BLaER1 treated with 17β-estradiol and CSF1 and Interleukin-3, amounts not matched to agents 10 nM and 100 nM (cell line): ENCODE measurements around the gene TRPM6.

ENCODE experiments used
- H3K27ac ChIP-seq, 11 experiments: shearing (Covaris generic); formaldehyde crosslinking; 2 replicates each; pipeline ENCODE4 v1.8.1; 2022
- H3K27me3 ChIP-seq, 11 experiments: shearing (Covaris generic); formaldehyde crosslinking; 2 replicates each; pipeline ENCODE4 v1.8.1; 2022
- H3K36me3 ChIP-seq, 11 experiments: shearing (Covaris generic); formaldehyde crosslinking; 2 replicates each; pipeline ENCODE4 v1.8.1; 2022
- H3K4me1 ChIP-seq, 10 experiments: shearing (Covaris generic); formaldehyde crosslinking; 2 replicates each; pipeline ENCODE4 v1.8.1; 2022
- H3K4me2 ChIP-seq, 11 experiments: shearing (Covaris generic); formaldehyde crosslinking; 2 replicates each; pipeline ENCODE4 v1.8.1; 2022
- H3K4me3 ChIP-seq, 10 experiments: shearing (Covaris generic); formaldehyde crosslinking; 2 replicates each; pipeline ENCODE4 v1.8.1; 2022
- H3K9ac ChIP-seq, 11 experiments: shearing (Covaris generic); formaldehyde crosslinking; 2 replicates each; pipeline ENCODE4 v1.8.1; 2022
- H3K9me3 ChIP-seq, 11 experiments: shearing (Covaris generic); formaldehyde crosslinking; replicated peaks in 1 of 11; 2 replicates each; pipeline ENCODE4 v1.8.1; 2022
- H4K20me1 ChIP-seq, 11 experiments: shearing (Covaris generic); formaldehyde crosslinking; 2 replicates each; pipeline ENCODE4 v1.8.1; 2022
- Cebpa-rat ChIP-seq, 11 experiments: shearing (Covaris generic); IDR thresholded peaks; 2 replicates each; pipeline ENCODE4 v1.8.1; 2022

The TRPM6 gene, protein sequence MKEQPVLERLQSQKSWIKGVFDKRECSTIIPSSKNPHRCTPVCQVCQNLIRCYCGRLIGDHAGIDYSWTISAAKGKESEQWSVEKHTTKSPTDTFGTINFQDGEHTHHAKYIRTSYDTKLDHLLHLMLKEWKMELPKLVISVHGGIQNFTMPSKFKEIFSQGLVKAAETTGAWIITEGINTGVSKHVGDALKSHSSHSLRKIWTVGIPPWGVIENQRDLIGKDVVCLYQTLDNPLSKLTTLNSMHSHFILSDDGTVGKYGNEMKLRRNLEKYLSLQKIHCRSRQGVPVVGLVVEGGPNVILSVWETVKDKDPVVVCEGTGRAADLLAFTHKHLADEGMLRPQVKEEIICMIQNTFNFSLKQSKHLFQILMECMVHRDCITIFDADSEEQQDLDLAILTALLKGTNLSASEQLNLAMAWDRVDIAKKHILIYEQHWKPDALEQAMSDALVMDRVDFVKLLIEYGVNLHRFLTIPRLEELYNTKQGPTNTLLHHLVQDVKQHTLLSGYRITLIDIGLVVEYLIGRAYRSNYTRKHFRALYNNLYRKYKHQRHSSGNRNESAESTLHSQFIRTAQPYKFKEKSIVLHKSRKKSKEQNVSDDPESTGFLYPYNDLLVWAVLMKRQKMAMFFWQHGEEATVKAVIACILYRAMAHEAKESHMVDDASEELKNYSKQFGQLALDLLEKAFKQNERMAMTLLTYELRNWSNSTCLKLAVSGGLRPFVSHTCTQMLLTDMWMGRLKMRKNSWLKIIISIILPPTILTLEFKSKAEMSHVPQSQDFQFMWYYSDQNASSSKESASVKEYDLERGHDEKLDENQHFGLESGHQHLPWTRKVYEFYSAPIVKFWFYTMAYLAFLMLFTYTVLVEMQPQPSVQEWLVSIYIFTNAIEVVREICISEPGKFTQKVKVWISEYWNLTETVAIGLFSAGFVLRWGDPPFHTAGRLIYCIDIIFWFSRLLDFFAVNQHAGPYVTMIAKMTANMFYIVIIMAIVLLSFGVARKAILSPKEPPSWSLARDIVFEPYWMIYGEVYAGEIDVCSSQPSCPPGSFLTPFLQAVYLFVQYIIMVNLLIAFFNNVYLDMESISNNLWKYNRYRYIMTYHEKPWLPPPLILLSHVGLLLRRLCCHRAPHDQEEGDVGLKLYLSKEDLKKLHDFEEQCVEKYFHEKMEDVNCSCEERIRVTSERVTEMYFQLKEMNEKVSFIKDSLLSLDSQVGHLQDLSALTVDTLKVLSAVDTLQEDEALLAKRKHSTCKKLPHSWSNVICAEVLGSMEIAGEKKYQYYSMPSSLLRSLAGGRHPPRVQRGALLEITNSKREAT (N-terminal part only)

DNA sequence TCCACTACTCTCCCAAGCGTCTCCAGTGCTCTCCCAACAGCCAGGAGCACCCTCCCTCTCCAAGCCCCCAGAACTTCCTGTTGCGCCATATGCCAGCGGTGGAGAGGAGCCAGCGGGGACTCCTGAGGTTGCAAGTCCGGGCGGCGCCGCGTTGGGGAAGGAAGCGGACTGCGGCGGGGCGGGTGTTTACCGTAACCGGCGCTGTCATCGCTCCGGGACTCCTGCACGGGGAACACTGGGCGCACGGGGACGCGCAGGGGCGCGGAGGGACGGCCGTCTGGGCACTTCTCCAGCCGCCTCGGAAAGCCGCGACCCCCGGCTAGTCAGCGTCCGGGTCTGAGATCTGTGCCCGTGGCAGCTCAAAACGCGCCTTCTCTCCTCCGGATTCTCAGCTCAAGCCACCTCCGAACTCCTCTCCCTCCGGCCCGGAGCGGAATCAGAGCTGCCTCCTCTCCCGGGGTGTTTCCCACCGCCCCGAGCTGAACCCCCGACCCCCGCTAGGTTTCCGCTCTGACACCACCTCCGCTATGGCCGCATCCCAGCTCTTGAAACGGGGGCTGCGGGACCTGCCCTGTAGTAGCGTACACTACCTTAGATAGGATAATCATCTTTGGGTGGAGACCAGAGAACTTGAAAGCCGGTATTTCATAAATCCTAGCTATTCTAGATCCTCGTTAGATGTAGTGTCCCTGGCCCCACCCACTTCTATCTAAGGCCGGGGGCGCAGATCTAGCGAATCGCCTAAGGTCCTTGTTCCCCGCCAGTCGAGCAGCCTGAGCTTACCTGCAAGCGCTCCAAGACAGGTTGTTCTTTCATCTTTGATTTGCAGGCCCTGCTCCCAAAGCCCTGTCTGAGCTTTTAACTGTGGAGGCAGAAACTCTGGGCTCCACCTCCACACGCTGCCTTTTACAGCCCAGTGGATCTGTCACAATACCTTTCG is at the start of gene TRPM6:
Gene TRPM6 (minus strand): TSS at position 881 of the 940 bp plus-strand sequence. CDS start 65 bp downstream, at position 816.
- Histone ChIP-seq H4K20me1 (no peaks in the 10 kb centered on the region), H3K4me2 (peak within 1 kb of the TSS; percentile 76 to 97 (median 87)), H3K4me1 (peaks cover 7 to 28% (median 14%) of the 10 kb centered on the region in 10 experiments; a peak in 18 of 20 replicates), H3K9ac (peak within 1 kb of the TSS; percentile 63 to 80 (median 72); a peak in 21 of 22 replicates), H3K9me3 (peaks cover 4 to 9% (median 6%) of the 10 kb centered on the region in 11 experiments; a peak in 9 of 22 replicates), H3K27me3 (peaks cover 0 to 48% (median 14%) of the 10 kb centered on the region in 11 experiments; a peak in 16 of 22 replicates), H3K36me3 (no peaks in the 10 kb centered on the region), H3K4me3 (peak within 1 kb of the TSS; percentile 62 to 76 (median 66)), H3K27ac (peak within 1 kb of the TSS in 10 of 11 experiments; percentile 40 to 77 (median 66); a peak in 19 of 22 replicates)
- peak in 9 of 11 experiments; percentile 34 to 83 (median 55); a peak in 12 of 22 replicates for TF ChIP-seq Cebpa-rat (IDR thresholded peaks at IDR 0.05)

DNA sequence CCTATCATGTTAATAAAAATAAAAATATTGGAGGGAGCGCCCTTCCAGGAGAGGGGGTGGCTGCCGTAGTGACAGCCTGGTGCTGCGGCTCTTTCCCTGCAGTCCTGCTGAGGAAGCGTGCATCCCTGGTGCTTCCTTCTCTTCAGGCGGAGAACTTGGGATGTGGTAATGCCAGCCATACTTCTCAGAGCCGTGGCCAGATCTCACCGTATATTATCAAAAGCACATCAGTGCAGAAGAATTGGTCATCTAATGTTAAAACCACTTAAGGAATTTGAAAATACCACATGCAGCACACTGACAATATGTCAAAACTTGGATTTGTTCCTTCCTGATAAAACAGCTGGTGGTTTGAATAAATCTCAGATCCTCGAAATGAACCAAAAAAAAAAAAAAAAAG is 47.3 kb upstream of the TRPM6 start:
- Histone ChIP-seq H3K4me2 (no peak overlapping the region), H4K20me1 (no peaks in the 10 kb centered on the region), H3K9ac (no peak overlapping the region), H3K4me1 (no peaks in the 10 kb centered on the region), H3K27me3 (no peaks in the 10 kb centered on the region), H3K27ac (no peak overlapping the region), H3K9me3 (peaks cover 16 to 34% (median 28%) of the 10 kb centered on the region in 11 experiments), H3K4me3 (no peak overlapping the region), H3K36me3 (no peaks in the 10 kb centered on the region)
- no peak for TF ChIP-seq Cebpa-rat (IDR thresholded peaks at IDR 0.05)

DNA sequence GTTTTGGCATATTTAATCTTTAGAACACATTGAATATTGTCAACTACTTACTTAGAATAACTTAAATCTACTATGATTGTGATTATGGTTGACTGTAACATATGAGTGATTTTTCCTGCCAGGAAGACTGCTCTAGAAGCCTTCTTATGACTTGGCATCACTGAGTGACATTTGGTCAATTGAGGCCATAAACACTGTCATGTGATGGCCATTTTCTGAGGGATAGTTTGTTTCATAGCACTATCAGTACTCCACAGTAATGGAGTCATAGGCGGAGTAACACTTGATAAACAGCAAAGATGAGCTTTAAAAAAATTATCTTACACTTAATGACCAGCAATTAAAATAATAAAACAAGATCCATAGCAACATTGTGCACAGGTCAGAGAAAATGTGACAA is 34.0 kb upstream of the TRPM6 start:
- H3K36me3 ChIP-seq = no peaks in the 10 kb centered on the region
- H3K9ac ChIP-seq = no peak overlapping the region
- no peaks in the 10 kb centered on the region for H3K9me3 ChIP-seq
- H4K20me1 ChIP-seq = no peaks in the 10 kb centered on the region
- H3K27ac ChIP-seq = no peak overlapping the region
- no peak for TF ChIP-seq Cebpa-rat (IDR thresholded peaks at IDR 0.05)
- H3K27me3 ChIP-seq = no peaks in the 10 kb centered on the region
- H3K4me2 ChIP-seq = no peak overlapping the region
- no peak overlapping the region for H3K4me3 ChIP-seq
- no peaks in the 10 kb centered on the region for H3K4me1 ChIP-seq

DNA sequence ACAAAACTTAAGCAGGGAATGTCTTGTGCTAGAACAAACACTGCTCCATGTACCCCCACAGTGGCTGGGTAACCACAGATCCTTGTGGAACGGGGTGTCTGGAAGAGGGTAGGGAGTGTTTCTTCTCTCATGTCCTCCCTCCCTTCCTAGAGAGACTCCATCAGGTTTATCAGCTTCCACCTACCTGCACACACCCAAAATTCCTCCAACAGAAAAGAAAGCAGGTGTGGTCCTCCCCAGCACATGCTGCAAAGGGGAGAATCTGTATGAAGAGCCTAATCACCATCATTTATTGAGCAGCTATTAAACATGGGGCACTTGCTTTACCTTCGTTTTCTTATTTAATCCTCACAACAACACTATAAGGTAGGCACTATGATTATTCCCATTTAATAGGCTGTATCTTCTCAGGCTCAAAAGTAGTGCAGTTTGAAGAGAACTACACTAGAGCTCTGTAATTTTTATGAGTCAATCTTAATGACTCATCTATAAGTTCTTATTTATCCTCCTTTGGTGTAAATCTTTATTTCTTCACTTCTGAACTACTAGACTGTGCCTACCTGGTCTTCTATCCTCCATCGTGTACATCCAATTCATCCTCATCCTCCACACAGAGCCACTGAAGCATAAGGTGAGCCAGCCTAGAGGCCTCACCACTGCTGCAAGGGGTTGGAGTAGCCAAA is 33.4 kb upstream of the TRPM6 start:
- no peak overlapping the region for H3K4me3 ChIP-seq
- no peaks in the 10 kb centered on the region for H3K9me3 ChIP-seq

DNA sequence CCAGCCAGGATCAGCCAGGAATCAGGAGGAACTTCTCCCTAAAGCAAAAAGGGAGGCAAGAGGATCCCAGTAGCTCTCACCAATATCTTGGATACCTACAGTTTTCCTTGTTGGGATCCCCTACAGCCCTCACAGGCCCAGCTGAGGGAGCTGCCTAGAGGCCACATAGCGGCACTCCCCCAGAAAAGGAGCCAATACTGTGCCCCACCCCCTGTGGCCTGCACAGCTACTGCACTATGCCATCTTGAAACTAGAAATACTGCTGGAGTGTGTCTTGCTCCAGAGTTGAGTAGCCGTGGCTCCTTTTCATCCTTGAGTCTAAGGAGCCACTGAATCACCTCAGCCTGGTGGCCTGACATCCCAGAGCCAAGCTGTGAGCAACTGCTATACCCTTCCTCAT is 22.3 kb upstream of the TRPM6 start:
- Histone ChIP-seq H3K27me3 (no peaks in the 10 kb centered on the region), H3K4me2 (no peak overlapping the region), H3K4me3 (no peak overlapping the region), H3K9ac (no peak overlapping the region), H4K20me1 (no peaks in the 10 kb centered on the region), H3K9me3 (peaks cover 19 to 44% (median 30%) of the 10 kb centered on the region in 11 experiments), H3K36me3 (no peaks in the 10 kb centered on the region; a peak in 1 of 22 replicates), H3K4me1 (no peaks in the 10 kb centered on the region), H3K27ac (no peak overlapping the region)
- TF ChIP-seq Cebpa-rat (IDR thresholded peaks at IDR 0.05) = no peak

More for the DNA sequence above, 33.4 kb upstream of the TRPM6 start:
- Histone ChIP-seq H3K9ac (no peak overlapping the region), H3K4me2 (no peak overlapping the region), H3K4me1 (no peaks in the 10 kb centered on the region), H4K20me1 (no peaks in the 10 kb centered on the region), H3K36me3 (no peaks in the 10 kb centered on the region), H3K27me3 (no peaks in the 10 kb centered on the region), H3K27ac (no peak overlapping the region)
- no peak for TF ChIP-seq Cebpa-rat (IDR thresholded peaks at IDR 0.05)

DNA sequence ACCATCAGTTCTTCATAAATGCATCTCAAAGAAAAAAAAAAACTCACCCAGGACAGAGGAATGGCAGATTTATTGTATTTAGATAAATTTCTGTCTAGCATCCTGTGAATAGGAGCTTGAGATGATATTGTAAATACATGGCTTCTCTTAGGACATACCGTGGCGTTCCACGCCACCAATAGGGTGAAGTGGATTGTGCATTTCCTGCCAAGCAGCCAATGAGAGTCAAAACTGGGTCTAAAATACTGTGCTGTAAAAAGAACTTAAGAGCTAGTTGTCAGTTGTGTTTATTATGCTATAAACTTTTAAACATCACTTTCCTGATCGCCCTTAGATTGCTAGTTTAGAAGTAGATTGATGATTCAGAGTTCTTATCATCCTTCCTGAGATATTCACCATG is 20.9 kb upstream of the TRPM6 start:
- Histone ChIP-seq H3K9me3 (peaks cover 19 to 39% (median 24%) of the 10 kb centered on the region in 11 experiments), H3K9ac (no peak overlapping the region), H4K20me1 (no peaks in the 10 kb centered on the region), H3K27ac (no peak overlapping the region), H3K4me3 (no peak overlapping the region), H3K4me1 (no peaks in the 10 kb centered on the region), H3K36me3 (no peaks in the 10 kb centered on the region; a peak in 1 of 22 replicates), H3K4me2 (no peak overlapping the region), H3K27me3 (no peaks in the 10 kb centered on the region)
- TF ChIP-seq Cebpa-rat (IDR thresholded peaks at IDR 0.05) = no peak

DNA sequence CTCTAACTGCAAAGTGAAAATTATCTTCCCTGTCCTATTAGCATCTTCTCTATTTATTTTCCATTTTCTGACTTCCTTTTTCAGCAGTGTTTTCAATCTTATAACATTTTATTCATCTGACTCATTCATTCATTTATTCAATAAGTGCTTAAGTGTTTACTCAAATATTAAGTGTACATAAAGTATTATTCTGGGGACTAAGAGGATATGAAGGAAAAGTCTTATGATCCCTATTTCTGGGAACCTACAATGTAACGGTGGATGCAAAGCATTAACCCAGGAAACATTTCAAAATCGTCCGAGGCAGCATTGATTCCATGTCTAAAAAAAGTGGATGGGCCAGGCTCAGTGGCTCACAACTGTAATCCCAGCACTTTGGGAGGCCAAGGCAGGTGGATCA is 19.4 kb upstream of the TRPM6 start:
- Histone ChIP-seq H3K9me3 (peaks cover 8 to 24% (median 13%) of the 10 kb centered on the region in 11 experiments), H4K20me1 (no peaks in the 10 kb centered on the region), H3K4me1 (no peaks in the 10 kb centered on the region), H3K27ac (no peak overlapping the region), H3K36me3 (no peaks in the 10 kb centered on the region), H3K27me3 (no peaks in the 10 kb centered on the region), H3K4me3 (no peak overlapping the region), H3K9ac (no peak overlapping the region), H3K4me2 (no peak overlapping the region)
- no peak for TF ChIP-seq Cebpa-rat (IDR thresholded peaks at IDR 0.05)
